Activated T-cell treated with anti-CD3 and anti-CD28 coated beads, Interleukin-2, amount 50 U/mL, for 72 hours (primary cell): ENCODE results near the gene COLEC12. TPM values are rescaled to one million over a fixed set of nuclear protein-coding genes. Genes with fewer than 3 reads are reported as not detected.

ENCODE experiments used
- ATAC-seq, 2 donors: fragments of 150-1000 bp; cut with Tn5 transposase; replicated peaks in 1 of 2; 2 replicates each; pipeline ENCODE4 v1.10.0; 2021; ENCODE audit warnings: moderate library complexity in 2 of 2, mild to moderate bottlenecking in 1 of 2
- DNase-seq, 2 donors: peaks; one replicate each; pipeline ENCODE4 v3.0.0; 2021 to 2022; ENCODE audit warnings: mixed read lengths in 1 of 2
- H3K27ac Mint-ChIP-seq: one replicate; pipeline ENCODE4 v1.8.0; 2022; ENCODE audit warnings: mild to moderate bottlenecking, moderate library complexity, mixed read lengths
- H3K27me3 Mint-ChIP-seq: one replicate; pipeline ENCODE4 v1.8.0; 2022; ENCODE audit warnings: low read depth, mixed read lengths
- H3K36me3 Mint-ChIP-seq, 2 donors: one replicate each; pipeline ENCODE4 v1.8.0; 2022; ENCODE audit warnings: mixed read lengths in 2 of 2, mild to moderate bottlenecking in 1 of 2; ENCODE audit not compliant: insufficient read depth in 2 of 2
- H3K4me1 Mint-ChIP-seq: one replicate; pipeline ENCODE4 v1.8.0; 2022; ENCODE audit warnings: low read depth, mixed read lengths
- H3K4me3 Mint-ChIP-seq, 2 donors: one replicate each; pipeline ENCODE4 v1.8.0; 2022; ENCODE audit warnings: mild to moderate bottlenecking in 2 of 2, mixed read lengths in 2 of 2, moderate library complexity in 2 of 2
- H3K9me3 Mint-ChIP-seq, 2 donors: one replicate each; pipeline ENCODE4 v1.8.0; 2022; ENCODE audit warnings: mixed read lengths in 2 of 2
- total RNA-seq, 2 donors: library from RNA; stranded (reverse); gene quantifications; one replicate each; pipeline ENCODE4 v1.2.3, GENCODE V29; 2022

The COLEC12 gene
- total RNA-seq, 2 donors from 2014 or later = 0.05 TPM; not detected in 1

DNA sequence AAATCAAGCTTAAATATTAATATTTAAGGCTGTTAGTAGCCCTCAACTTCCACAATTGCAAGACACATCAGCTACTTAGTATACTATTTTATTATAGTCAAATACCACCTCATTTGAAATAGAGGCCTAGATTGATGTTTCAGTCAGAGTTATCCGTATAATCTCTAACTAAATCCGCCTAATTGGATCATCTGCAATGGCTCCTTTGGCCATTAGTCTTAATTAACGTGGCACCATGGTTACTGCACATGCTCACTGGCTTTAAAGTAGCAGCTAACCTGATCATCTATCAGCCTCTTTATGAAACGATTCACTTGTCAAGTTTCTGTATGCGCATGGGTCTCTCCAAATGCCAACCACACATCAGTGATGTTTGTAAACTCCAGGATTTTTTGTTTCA lies 112.3 kb downstream of the COLEC12 start:
- Mint-ChIP-seq H3K27me3 (peaks cover 26% of the 10 kb centered on the region), H3K27ac (no peak overlapping the region), H3K9me3 (peaks cover 0 to 2% of the 10 kb centered on the region in 2 donors), H3K4me3 (no peak overlapping the region), H3K36me3 (peaks cover 0 to 2% of the 10 kb centered on the region in 2 donors), H3K4me1 (no peaks in the 10 kb centered on the region)
- DNase-seq = no peak
- ATAC-seq = no peak

DNA sequence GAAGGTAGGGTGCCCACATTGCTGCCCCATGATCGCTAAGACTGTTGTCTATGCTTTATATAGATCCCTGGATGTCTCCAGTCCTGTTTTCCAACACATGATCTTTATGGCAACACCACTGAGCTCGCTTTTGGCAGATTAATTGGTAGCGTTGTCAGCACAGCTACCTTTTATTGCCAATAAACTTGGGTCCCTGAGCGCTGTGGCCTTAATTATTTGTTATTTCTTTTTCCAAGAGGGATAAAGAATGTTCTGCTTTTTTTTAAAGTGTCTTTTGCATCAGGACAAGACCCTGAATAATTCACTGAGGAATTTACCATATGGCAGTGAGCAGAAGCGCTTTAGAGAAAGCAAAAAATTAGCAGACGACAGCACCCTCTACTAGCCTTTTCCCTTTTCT lies 113.5 kb downstream of the COLEC12 start:
- peaks cover 27% of the 10 kb centered on the region for H3K27me3 Mint-ChIP-seq
- H3K27ac Mint-ChIP-seq = no peak overlapping the region
- no peaks in the 10 kb centered on the region for H3K4me1 Mint-ChIP-seq
- peaks cover 0 to 2% of the 10 kb centered on the region in 2 donors for H3K9me3 Mint-ChIP-seq
- DNase-seq = no peak
- peaks cover 0 to 2% of the 10 kb centered on the region in 2 donors for H3K36me3 Mint-ChIP-seq
- ATAC-seq = no peak
- H3K4me3 Mint-ChIP-seq = no peak overlapping the region

- H3K36me3 Mint-ChIP-seq = peaks cover 0 to 2% of the 10 kb centered on the region in 2 donors
- peaks cover 0 to 2% of the 10 kb centered on the region in 2 donors for H3K9me3 Mint-ChIP-seq
- H3K27me3 Mint-ChIP-seq = peaks cover 29% of the 10 kb centered on the region
- H3K4me1 Mint-ChIP-seq = no peaks in the 10 kb centered on the region
- H3K4me3 Mint-ChIP-seq = no peak overlapping the region
- H3K27ac Mint-ChIP-seq = no peak overlapping the region
- no peak for DNase-seq
- ATAC-seq = no peak
Observed at GRCh38 chr18:384897-385296, 115.6 kb downstream of the COLEC12 start.

- Mint-ChIP-seq H3K36me3 (peaks cover 0 to 2% of the 10 kb centered on the region in 2 donors), H3K27ac (no peak overlapping the region), H3K9me3 (peaks cover 0 to 2% of the 10 kb centered on the region in 2 donors), H3K4me1 (no peaks in the 10 kb centered on the region), H3K4me3 (no peak overlapping the region), H3K27me3 (peaks cover 29% of the 10 kb centered on the region)
- ATAC-seq (no peak), DNase-seq (no peak)
Observed at GRCh38 chr18:383135-383534, 117.4 kb downstream of the COLEC12 start.

- no peak for DNase-seq
- Mint-ChIP-seq H3K27ac (no peak overlapping the region), H3K4me3 (no peak overlapping the region), H3K27me3 (peaks cover 29% of the 10 kb centered on the region), H3K9me3 (peaks cover 0 to 2% of the 10 kb centered on the region in 2 donors), H3K4me1 (no peaks in the 10 kb centered on the region), H3K36me3 (peaks cover 0 to 2% of the 10 kb centered on the region in 2 donors)
- no peak for ATAC-seq
Observed at GRCh38 chr18:382423-382984, 118.0 kb downstream of the COLEC12 start.

DNA sequence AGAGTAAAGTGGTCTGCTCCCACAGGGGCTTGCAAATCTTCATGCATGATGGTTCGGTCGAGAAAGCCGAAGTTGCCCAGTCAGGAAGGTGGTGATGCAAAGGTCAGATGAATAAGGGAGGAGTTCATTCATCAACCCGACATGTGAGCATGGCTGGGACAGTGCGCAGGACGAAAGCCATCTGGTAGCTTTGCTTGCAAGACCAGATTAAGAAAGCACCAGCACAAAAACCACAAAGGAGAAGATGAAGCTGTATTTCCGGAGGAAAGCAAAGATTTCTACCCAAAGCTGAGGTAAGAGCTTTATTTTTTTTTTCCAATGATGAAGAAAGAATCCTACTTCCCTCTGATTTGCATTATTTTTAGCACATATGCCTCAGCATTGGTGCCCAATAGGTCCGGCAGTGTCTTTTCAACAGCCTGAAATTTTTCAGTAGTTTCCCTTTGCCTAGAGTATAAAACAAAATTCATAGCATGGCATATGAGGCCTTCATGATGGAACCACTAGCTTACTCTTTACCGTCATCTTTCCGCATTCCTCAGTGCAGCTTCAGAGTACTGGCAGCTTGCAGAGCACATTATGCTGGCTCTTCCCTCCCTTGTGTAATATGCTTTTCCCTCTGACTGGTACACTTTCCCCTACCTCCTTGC lies 120.7 kb downstream of the COLEC12 start:
- Mint-ChIP-seq H3K4me3 (no peak overlapping the region), H3K27ac (no peak overlapping the region), H3K4me1 (no peaks in the 10 kb centered on the region), H3K9me3 (peaks cover 0 to 2% of the 10 kb centered on the region in 2 donors), H3K27me3 (peaks cover 28% of the 10 kb centered on the region), H3K36me3 (peaks cover 0 to 2% of the 10 kb centered on the region in 2 donors)
- DNase-seq (no peak), ATAC-seq (no peak)

DNA sequence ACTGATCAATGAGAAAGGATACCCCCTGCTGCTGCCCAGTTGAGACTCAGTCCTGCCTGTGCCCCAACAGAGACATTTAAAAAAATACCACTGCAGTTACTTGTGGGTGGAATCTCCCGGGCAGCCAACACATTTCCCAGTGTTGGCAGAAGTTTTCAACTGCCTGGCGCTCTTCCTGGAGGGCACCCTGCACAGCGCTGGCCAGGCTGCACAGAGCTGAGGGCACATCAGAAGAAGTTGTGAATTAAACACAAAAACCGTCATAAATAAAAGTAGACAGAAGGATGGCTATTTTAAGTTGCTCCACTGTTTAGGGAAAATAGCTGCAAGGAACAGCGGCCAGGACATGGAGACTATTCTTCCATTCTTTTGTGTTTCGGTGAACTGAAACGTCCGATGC lies 122.4 kb downstream of the COLEC12 start:
- Mint-ChIP-seq H3K36me3 (no peaks in the 10 kb centered on the region), H3K27ac (no peak overlapping the region), H3K4me1 (no peaks in the 10 kb centered on the region), H3K27me3 (peaks cover 14% of the 10 kb centered on the region), H3K9me3 (no peaks in the 10 kb centered on the region), H3K4me3 (no peak overlapping the region)
- ATAC-seq (no peak), DNase-seq (no peak)

- DNase-seq = no peak
- Mint-ChIP-seq H3K27me3 (peaks cover 13% of the 10 kb centered on the region), H3K9me3 (no peaks in the 10 kb centered on the region), H3K36me3 (no peaks in the 10 kb centered on the region), H3K4me3 (no peak overlapping the region), H3K4me1 (no peaks in the 10 kb centered on the region), H3K27ac (no peak overlapping the region)
- ATAC-seq = no peak
Observed at GRCh38 chr18:377088-377487, 123.4 kb downstream of the COLEC12 start.

GRCh38 chr18:376311-376710 lies 124.2 kb downstream of the COLEC12 start:
- Mint-ChIP-seq H3K27ac (no peak overlapping the region), H3K4me3 (no peak overlapping the region), H3K4me1 (no peaks in the 10 kb centered on the region), H3K9me3 (no peaks in the 10 kb centered on the region), H3K36me3 (no peaks in the 10 kb centered on the region), H3K27me3 (peaks cover 8% of the 10 kb centered on the region)
- no peak for ATAC-seq
- DNase-seq = no peak

DNA sequence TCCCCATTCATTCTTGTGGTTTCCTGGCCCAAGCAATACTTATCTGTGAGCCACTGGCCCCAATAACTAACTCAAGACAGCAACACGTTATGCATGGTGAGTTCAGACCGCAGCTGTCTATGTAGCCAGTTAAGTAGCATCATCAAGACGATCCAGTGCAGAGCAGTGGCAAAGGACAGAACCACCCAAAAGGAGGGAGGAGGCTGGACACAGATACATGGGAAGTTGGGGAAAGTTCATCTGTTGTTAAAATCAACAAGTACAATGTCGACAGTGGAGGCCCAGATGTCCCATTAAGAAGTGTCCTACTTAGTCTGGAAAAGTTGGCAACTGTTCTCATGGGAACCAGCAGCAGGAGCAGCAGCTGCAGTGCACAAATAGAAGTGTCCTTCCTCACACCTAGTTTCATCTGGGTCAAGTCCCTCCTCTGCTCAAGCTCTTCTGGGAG lies 125.8 kb downstream of the COLEC12 start:
- DNase-seq = no peak
- Mint-ChIP-seq H3K36me3 (no peaks in the 10 kb centered on the region), H3K27ac (no peak overlapping the region), H3K9me3 (no peaks in the 10 kb centered on the region), H3K4me1 (no peaks in the 10 kb centered on the region), H3K4me3 (no peak overlapping the region), H3K27me3 (no peaks in the 10 kb centered on the region)
- ATAC-seq = no peak

DNA sequence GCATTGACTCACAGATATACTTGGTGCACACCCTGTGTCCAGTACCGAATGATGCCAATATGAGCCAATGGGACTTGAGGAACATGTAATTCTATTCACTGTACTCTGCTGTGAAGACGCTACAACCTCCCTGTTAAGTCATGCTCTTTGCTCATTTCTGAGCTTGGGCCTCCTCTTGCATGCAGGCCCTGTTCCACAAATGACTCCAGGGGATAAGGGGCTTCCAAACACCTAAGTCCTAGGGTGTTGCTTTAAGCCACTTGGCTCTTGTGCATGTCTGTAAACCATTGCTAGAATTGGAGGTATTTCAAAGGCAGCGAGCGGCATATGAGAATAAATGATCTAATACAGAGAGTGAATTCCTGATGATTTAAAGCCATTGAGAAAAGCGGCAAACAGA lies 126.7 kb downstream of the COLEC12 start:
- H3K36me3 Mint-ChIP-seq = no peaks in the 10 kb centered on the region
- H3K27me3 Mint-ChIP-seq = no peaks in the 10 kb centered on the region
- no peak overlapping the region for H3K4me3 Mint-ChIP-seq
- no peak overlapping the region for H3K27ac Mint-ChIP-seq
- no peaks in the 10 kb centered on the region for H3K9me3 Mint-ChIP-seq
- ATAC-seq (no peak), DNase-seq (no peak)
- no peaks in the 10 kb centered on the region for H3K4me1 Mint-ChIP-seq

- Mint-ChIP-seq H3K4me3 (no peak overlapping the region), H3K27ac (no peak overlapping the region), H3K27me3 (no peaks in the 10 kb centered on the region), H3K4me1 (no peaks in the 10 kb centered on the region), H3K36me3 (no peaks in the 10 kb centered on the region), H3K9me3 (no peaks in the 10 kb centered on the region)
- DNase-seq (no peak), ATAC-seq (no peak)
Observed at GRCh38 chr18:371609-371982, 128.9 kb downstream of the COLEC12 start.

DNA sequence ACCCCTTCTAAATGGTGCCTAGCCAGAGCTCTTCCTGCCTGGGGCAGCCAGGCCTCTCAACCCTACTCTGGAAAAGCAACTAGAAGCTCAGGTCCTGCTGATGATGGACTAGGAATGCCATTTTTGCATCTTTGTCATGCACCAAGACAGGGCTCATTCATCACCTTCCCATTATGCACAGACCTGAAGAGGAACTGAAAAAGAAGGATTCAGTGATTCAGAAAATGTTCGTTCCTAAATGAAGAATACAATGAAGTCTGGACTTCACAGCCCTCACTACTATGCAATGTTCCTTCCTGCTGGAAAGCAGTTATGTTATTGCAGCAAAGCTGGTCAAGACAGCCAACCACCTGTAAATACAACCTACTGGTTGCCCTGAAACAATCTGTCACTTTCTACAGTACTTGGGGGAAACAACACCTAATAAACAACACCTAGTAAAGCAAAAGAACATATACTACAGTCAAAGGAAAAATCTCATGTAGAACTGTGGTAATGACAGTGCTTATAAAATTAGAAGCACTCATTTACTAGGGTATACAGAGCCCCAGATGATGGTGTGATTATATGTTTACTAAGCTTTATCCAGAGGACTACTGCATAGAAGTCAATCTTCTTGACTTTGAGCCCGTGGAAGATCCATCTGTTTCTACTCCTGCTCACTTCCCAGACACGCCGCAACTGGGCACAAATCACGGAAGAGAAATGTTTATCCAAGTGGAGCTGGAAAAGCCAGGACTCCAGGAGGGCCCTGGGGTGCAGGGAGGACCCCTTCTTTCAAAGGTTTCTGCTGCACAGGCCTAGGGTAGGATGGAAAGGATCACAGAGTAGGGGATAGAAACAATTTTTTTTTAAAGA lies 129.5 kb downstream of the COLEC12 start:
- Mint-ChIP-seq H3K4me3 (no peak overlapping the region), H3K36me3 (no peaks in the 10 kb centered on the region), H3K4me1 (no peaks in the 10 kb centered on the region), H3K9me3 (no peaks in the 10 kb centered on the region), H3K27ac (no peak overlapping the region), H3K27me3 (no peaks in the 10 kb centered on the region)
- ATAC-seq = no peak
- no peak for DNase-seq
